ENCODE results near the gene FAM50B.

GRCh38 chr6:3872370-3872854 lies 23.2 kb downstream of the FAM50B start:
- no peak for TF ChIP-seq CTCF (conservative IDR thresholded peaks at IDR 0.05)
- no peak for TF ChIP-seq ZFX (IDR thresholded peaks at IDR 0.05)
